AG04450 (cell line): ENCODE data around the gene MBTD1. TPM values are rescaled to one million over a fixed set of nuclear protein-coding genes. Genes with fewer than 3 reads are reported as not detected.

ENCODE experiments used
- CTCF ChIA-PET: fragments of 300-600, 350-600 bp; formaldehyde crosslinking; extraction: SDS; loops from one replicate; lab custom pipeline; 2022; ENCODE audit warnings: antibody characterized with exemption, inconsistent platforms; lab: Charles Lee
- POLR2A ChIA-PET: fragments of 350-600 bp; formaldehyde crosslinking; extraction: SDS; loops from one replicate; lab custom pipeline; 2021; ENCODE audit warnings: antibody characterized with exemption, inconsistent platforms; lab: Yijun Ruan, JAX
- DNase-seq: peaks from one replicate; pipeline ENCODE4 v3.0.0-alpha.2; 2011; ENCODE audit warnings: low read depth, low spot score
- H3K27ac ChIP-seq: one replicate; pipeline ENCODE4 v1.5.1; 2012; ENCODE audit warnings: low read depth, low read length, control low read depth
- H3K27me3 ChIP-seq: one replicate; pipeline ENCODE4 v1.6.0; 2012; ENCODE audit warnings: low read length; ENCODE audit not compliant: control insufficient read depth, insufficient read depth
- H3K4me3 ChIP-seq: 2 replicates; pipeline ENCODE4 v1.5.1; 2011; ENCODE audit warnings: mild to moderate bottlenecking, low read depth, low read length, control low read depth
- H3K9me3 ChIP-seq: 2 replicates; pipeline ENCODE4 v1.5.1; 2012; ENCODE audit warnings: low read length; ENCODE audit not compliant: control insufficient read depth, insufficient read depth
- polyA plus RNA-seq: library from polyadenylated mRNA; depleted of rRNA; stranded (reverse); fragments of >200 nt; gene quantifications from 2 replicates; pipeline ENCODE4 v1.2.3, GENCODE V29; 2011; rRNA removed
- TF ChIP-seq, protein P1 (sequence below): IDR thresholded peaks from 2 replicates; pipeline ENCODE4 v1.5.1; 2011; ENCODE audit warnings: low read depth, low read length, control low read depth, inconsistent platforms

The MBTD1 gene
- polyA plus RNA-seq, 1 experiment = 10.2 TPM

DNA sequence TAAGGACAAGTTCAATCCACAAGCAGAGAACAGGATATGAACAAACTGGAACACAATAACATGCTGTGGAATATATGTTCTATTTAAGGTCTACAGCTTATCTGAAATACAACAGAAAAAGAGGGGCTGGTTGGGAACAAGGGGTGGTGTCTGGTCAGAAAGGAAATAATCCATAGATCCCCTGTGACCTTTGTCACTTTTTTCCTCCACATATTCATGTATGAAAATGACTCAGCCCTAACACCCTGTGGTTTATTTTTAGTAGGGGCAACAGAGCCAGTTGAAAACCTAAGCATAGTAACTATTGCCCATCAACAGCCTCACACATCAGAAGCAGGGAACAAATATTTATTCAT lies 126.9 kb downstream of the MBTD1 start:
- Histone ChIP-seq H3K9me3 (no peaks in the 10 kb centered on the region), H3K27ac (no peak overlapping the region), H3K27me3 (no peaks in the 10 kb centered on the region), H3K4me3 (no peak overlapping the region)
- ChIA-PET POLR2A (no interaction called here), CTCF (no interaction called here)
- DNase-seq = no peak
- TF ChIP-seq, protein P1, sequence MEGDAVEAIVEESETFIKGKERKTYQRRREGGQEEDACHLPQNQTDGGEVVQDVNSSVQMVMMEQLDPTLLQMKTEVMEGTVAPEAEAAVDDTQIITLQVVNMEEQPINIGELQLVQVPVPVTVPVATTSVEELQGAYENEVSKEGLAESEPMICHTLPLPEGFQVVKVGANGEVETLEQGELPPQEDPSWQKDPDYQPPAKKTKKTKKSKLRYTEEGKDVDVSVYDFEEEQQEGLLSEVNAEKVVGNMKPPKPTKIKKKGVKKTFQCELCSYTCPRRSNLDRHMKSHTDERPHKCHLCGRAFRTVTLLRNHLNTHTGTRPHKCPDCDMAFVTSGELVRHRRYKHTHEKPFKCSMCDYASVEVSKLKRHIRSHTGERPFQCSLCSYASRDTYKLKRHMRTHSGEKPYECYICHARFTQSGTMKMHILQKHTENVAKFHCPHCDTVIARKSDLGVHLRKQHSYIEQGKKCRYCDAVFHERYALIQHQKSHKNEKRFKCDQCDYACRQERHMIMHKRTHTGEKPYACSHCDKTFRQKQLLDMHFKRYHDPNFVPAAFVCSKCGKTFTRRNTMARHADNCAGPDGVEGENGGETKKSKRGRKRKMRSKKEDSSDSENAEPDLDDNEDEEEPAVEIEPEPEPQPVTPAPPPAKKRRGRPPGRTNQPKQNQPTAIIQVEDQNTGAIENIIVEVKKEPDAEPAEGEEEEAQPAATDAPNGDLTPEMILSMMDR = no peak

DNA sequence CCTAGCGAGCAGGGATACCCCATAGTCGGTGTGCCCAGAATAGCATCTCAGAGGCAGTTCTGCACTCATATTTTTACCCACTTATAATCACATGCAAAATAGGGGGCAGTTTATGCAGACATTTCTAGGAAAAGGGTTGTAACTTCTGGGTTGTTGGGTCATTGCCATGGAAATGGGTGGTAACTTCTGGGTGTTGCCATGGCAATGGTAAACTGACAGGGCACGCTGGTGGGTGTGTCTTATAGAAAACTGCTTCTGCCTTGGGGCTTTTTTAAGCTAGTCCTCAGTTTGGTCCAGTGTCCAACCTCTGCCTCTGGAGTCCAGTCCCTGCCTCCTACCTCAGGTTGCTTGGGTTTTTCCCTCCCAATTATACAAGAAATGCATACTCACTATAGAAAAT lies 131.8 kb downstream of the MBTD1 start:
- DNase-seq = no peak
- ChIA-PET POLR2A (no interaction called here), CTCF (interaction anchor here (1.1 kb wide), 1 partner anchor 25 kb away, joined by 7 read pairs; the partner anchor contains the start of gene NME1)
- no peak overlapping the region for H3K4me3 ChIP-seq
- TF ChIP-seq, protein P1 = no peak
- no peaks in the 10 kb centered on the region for H3K27me3 ChIP-seq
- no peaks in the 10 kb centered on the region for H3K9me3 ChIP-seq
- H3K27ac ChIP-seq = no peak overlapping the region

Other genes starting within 250 kb of the MBTD1 start
- 31.4 and 42.1 TPM in 2 replicates for gene SPAG9, start 139.2 kb downstream of the MBTD1 start, polyA plus RNA-seq
- gene NME1, start 106.5 kb downstream of the MBTD1 start, polyA plus RNA-seq = 271 and 350 TPM in 2 replicates
- 823 and 851 TPM in 2 replicates for gene NME2, start 93.6 kb downstream of the MBTD1 start, polyA plus RNA-seq
- gene UTP18, start 497 bp upstream of the MBTD1 start, polyA plus RNA-seq = 20.3 and 30.6 TPM in 2 replicates